GM19455 (cell line): ENCODE results near the gene KLF2.
"Not testable (repeated sequence)": the region's sequence is repeated elsewhere in the genome, so short reads cannot be mapped to it uniquely, and the experiment has no call there.

Source experiments
- ATAC-seq: cut with Tn5 transposase; IDR thresholded peaks from one replicate; pipeline ENCODE4 v1.9.1; 2021; ENCODE audit not compliant: unreplicated experiment

KLF2 gene

GRCh38 chr19:16336571-16336970 lies 11.9 kb downstream of the KLF2 start:
- ATAC-seq = no peak

- no peak for ATAC-seq
Observed at GRCh38 chr19:16337809-16338469, 13.3 kb downstream of the KLF2 start.

DNA sequence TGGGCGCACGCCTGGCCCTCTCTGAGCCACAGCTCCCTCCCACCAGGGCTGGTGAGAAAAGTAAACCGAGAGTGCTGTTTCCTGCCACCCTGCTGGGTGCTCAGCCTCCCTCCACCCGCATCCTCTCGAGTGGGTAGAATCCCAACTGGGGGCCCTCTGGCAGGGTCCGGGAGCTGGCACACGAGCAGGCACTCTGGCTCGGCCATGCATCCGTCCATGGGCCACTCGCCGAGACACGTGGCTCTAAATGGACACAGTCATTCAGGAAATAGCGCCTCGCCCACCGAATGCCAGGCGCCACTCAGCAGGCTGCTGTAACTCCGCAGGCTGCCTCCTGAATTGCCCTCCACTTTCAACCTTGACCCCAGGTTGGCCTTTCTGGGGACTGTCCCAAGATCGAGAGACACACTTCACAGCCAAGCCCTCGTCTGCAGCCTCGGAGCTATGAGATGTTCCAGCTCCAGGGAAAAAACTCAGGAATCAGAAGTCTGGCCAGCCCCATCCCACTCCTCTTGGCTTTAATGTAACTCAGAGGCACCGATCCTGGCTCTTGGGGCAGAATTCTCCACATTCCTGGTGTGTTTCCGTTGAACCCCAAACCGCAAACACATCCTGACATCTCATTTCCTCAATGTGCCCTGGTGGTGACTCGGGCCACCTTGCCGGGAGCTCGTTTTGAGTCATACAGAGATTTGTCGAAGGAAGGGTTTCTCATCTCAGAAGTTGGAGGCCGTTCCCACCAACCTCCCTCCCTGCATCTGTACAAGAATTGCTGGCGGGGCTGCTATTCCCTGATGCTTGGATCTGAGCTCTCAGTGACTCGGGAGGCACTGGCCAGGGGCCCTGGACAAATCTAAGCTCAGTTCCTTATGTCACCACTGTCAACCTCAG lies 14.1 kb downstream of the KLF2 start:
- ATAC-seq = no peak

DNA sequence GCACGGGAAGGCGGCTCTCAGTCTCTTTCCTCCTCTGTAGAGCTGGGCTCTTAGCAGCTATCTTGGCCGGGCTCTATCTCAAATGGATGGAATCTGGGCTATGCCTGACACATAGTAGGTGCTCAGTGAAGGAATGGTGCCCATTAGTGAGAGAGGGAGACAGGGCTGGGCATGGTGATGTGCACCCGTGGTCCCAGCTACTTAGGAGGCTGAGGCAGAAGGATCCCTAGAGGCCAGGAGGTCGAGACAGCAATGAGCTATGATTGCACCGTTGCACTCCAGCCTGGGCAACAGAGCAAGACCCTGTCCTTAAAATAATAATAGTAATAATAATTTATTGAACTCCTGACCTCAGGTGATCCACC lies 14.7 kb downstream of the KLF2 start:
- no peak for ATAC-seq

DNA sequence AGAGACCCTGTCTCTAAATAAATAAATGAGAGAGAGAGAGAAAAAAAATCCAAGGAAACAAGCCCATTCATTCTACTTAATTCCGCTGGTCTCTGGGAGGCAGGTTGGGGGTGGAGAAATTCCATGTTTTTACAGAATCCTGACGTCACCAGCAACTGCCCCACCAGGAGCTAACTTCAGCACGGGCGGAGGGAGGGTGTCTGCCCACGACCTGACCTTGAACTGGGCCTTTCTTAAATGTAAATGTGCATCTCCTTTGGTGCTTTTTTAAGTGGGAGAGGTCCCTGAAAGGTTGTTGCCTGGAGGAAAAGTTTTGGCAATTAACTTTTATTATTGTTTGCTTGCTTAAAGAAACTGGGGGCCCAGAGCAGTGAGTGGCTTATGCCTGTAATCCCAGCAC lies 15.5 kb downstream of the KLF2 start:
- ATAC-seq = no peak

- ATAC-seq = no peak
Observed at GRCh38 chr19:16340654-16341053, 16.0 kb downstream of the KLF2 start.

GRCh38 chr19:16342002-16342715 lies 17.5 kb downstream of the KLF2 start:
- peak; percentile 55 for ATAC-seq

- ATAC-seq = no peak
Observed at GRCh38 chr19:16343156-16343555, 18.5 kb downstream of the KLF2 start.

GRCh38 chr19:16345457-16345856 lies 20.8 kb downstream of the KLF2 start:
- ATAC-seq = no peak

- not testable (repeated sequence) for ATAC-seq
Observed at GRCh38 chr19:16347099-16347498, 22.5 kb downstream of the KLF2 start.

DNA sequence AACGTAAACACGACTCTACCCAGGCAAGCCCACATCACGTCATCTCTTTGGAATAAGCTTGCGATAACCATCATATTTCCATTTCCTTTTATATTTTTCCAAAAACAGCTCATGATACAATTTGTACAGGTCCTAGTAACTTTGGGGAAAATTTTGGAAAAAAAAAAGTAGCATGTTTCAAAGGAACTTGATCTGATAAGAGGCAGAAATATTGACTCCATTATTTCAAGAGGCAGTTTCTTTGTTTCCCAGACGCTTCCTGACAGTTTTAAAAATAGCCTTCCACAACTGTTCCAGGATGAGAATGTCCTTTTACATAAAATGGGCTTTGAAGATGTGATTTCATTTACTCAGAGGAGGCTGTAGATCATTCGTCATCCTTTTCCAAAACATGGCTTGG lies 23.1 kb downstream of the KLF2 start:
- ATAC-seq = no peak

DNA sequence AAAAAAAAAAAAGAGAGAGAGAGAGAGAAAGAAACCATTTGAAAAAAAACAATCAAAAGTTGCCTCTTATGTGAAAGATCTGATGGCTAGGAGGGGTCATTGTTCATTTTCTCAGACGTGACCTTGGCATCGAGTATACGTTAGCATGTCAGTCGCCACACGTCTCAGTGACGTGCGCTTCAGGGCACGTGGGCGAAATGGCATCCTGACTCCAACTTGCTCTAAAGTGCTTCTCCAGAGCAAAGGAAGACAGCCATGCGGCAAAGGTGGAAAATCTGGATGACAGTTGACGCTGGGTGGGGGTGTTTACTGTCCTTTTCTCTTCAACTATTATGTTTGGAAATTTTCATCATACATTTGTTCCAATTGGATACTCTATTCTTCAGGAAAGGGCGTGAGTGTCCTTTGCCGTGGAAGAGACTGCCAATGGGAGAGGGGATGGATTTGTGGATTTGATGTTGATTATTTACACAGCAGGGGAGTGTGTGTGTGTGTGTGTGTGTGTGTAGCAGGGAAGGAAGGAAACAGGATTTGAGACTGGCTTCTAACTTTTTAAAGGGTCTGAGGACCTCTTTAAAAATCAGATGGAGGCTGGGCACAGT lies 25.0 kb downstream of the KLF2 start:
- no peak for ATAC-seq

GRCh38 chr19:16351133-16351809 lies 26.6 kb downstream of the KLF2 start:
- no peak for ATAC-seq

DNA sequence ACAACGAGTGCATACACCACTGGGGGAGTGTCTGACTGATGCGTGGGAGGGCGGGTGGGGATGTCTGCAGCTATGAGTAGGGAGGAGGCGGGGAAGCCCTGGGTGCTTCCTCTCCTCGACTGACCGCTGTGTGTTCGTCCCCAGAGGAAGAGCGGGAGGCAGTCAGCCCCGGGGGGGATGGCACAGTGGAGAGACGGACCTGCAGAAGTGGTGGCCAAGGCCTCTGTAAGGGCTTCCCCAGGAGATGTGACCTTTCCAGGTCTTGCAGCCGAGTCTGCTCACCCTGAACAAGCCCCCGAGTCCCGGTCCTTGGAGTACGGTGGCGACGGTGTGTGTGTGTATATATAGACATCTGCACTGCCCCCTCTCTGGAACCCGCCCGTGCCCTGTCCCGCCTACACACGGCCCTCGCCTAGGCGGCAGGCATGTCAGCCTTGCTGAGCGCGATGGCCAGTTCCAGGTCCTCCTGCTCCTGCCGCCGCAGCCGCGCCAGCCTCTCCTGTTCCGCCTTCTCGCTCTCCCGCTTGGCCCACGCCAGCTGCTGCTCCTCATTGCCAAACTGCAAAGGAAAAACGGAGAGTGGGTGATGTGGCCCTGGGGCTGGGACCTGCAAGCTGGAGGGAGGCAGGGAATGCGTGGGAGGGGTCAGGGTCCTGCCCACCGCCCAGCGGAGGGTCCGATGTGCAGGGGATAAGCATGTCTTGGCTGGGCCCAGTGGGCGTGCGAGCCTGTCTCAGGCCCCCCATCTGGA lies 30.8 kb downstream of the KLF2 start:
- ATAC-seq = no peak

DNA sequence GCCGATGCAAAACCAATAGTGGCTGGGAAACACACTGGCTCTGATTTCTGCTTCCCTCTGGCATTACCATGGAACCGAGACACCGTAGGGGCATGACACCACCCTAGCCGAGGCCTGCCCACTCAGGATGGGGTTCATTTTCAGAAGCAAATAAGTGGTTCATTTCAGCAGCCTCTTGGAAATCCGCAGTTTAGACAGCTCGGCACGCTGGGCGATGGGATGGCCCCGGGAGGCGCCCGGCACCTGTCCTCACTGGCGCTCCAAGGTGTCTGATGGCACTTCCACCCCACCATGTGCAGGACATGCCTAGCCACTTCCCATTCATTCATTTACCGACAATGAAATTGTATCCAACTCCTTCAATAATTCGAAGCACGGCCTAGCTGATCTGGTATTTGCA lies 33.8 kb downstream of the KLF2 start:
- ATAC-seq = no peak

- ATAC-seq = no peak
Observed at GRCh38 chr19:16359074-16359473, 34.4 kb downstream of the KLF2 start.

GRCh38 chr19:16359964-16360363 lies 35.3 kb downstream of the KLF2 start:
- no peak for ATAC-seq

- no peak for ATAC-seq
Observed at GRCh38 chr19:16360738-16361137, 36.1 kb downstream of the KLF2 start.

DNA sequence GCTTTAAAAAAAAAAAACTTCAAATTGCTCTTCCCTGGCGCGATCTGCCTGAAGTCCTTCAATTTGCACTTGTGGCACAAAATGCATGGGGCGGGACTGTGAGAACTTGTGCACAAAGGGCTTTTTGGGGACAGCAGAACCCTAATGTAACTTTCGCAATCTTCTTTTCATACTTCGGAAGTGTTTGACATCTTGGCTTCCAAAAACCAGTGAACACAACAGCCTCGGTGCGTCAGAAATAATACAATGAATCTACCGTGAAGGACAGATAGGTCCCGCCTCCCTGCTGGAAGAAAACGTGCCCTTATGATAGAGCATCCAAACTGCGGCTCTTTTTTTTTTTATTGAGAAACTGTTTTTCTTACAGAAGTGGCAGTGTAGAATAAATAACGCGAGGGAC lies 36.6 kb downstream of the KLF2 start:
- no peak for ATAC-seq

DNA sequence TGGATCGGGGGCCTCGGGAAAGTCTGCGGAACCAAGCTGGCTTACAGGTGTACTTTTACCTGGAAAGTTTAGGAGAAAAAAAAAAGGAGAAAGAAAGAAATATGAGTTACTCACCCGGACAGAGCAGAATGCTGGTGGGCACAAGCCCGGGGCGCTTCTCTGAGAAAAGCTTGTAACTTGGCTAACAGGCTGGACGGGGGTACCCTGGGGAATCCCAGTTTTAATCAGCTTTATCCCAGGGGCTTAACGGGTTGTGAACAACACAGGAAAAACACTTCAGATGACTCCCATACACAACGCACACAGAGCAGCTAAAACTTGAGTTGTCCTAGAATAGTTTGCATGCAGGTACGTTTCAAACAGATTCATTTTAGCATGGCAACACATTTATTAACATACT lies 37.3 kb downstream of the KLF2 start:
- ATAC-seq = no peak
